Measurements from ENCODE around the gene KRT16. TPM values are rescaled to one million over a fixed set of nuclear protein-coding genes. Genes with fewer than 3 reads are reported as not detected.
"Not testable (repeated sequence)": the region's sequence is repeated elsewhere in the genome, so short reads cannot be mapped to it uniquely, and the experiment has no call there.

Gene KRT16
- polyA plus RNA-seq, 4 donors = 0.09 TPM; not detected in 3

DNA sequence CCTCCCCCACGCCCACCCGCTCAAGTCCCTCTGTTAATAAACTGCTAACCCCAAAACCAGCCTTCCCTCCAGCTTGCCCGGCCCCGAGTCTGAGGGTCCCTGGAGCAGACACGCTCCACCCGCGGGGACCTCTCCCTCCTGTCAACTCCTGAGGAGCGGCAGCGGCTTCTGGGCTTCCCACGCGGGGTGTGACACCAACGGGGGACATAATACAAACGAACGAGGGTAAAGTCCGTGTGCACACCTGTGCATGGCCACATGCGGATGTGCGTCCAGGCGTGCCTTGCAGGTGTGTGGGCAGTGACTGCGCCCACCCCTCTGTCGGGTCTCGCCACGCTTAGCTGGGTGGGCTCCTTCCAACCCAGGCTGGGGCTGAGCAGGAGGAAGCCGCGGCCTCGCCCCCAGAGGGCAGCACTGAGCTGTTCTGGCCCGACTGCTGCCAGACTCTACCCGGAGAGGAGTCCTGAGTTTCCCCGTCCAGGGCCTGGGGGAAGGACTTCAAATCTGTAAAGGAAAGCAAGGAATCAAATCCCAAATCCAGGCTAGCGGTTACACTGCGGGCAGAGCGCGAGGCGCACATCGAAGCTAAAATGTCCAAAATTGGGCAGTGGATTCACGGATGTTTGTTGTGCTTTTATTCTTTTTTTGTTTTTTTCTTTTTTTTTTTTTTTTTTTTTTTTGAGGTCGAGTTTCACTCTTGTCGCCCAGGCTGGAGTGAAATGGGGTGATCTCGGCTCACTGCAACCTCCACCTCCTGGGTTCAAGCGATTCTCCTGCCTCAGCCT lies 36.0 kb upstream of the KRT16 start:
- DNase-seq (ENCODE audit: low read depth in 4 of 4, low spot score in 3 of 4) = peak; percentile 75 to 82 (median 81)

DNA sequence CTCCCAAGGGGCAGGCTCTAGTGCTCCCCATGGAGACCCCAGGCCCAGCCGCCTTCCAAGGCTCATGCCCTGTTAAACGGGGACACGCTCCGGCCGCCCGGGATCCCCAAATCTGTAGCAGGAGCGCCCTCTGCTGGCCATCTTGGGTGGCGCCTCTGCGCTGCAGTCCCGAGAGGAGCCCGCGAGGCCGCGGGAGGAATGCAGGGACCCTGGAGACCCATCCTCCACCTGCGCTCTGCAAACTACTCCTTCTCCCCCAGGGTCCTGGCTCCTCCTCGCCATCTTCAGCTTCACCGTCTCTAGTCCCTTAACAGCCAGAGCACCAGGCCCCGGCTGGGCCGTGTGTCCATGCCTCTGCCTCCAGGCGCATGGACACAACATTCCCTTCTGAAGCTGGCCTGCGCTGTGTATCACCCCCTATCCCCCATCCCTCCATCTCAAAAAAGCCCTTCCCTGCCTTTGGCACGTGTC lies 35.4 kb upstream of the KRT16 start:
- DNase-seq (ENCODE audit: low read depth in 4 of 4, low spot score in 3 of 4) = peak in 3 of 4 donors; percentile 67 to 85 (median 77)

DNA sequence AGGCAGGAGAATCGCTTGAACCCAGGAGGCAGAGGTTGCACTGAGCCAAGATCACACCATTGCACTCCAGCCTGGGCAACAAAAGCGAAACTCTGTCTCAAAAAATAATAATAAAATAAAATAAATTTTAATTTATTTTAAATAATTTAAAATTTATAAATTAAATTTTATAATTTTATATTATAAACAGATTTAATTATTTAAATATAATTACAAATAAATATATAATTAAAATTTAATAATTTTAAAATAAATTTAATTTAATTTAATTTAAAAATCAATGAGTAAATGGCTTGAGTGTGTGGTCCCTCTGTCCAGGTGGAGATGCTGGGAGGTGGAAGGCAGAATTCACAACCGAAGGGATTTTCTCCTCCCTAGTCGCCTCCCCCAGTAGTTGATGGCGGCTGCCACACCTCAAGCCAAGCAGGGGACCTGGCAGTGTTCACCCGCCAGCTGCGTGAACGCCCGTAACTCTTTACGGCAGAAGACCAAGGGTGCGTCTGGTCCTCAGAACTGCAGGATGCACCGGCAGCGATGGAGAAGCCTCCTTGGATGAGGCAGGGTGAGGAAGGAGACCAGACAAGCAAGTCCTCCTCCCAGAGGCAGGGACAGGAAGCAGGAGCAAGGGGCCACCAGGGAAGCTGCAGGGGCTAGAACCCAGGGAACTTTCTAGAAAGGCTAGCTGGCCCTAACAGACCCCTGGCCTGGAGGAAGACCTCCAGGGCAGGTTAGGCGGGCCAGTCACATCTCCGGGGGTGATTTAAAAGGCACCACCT lies 34.7 kb upstream of the KRT16 start:
- DNase-seq (ENCODE audit: low read depth in 4 of 4, low spot score in 3 of 4) = no peak

DNA sequence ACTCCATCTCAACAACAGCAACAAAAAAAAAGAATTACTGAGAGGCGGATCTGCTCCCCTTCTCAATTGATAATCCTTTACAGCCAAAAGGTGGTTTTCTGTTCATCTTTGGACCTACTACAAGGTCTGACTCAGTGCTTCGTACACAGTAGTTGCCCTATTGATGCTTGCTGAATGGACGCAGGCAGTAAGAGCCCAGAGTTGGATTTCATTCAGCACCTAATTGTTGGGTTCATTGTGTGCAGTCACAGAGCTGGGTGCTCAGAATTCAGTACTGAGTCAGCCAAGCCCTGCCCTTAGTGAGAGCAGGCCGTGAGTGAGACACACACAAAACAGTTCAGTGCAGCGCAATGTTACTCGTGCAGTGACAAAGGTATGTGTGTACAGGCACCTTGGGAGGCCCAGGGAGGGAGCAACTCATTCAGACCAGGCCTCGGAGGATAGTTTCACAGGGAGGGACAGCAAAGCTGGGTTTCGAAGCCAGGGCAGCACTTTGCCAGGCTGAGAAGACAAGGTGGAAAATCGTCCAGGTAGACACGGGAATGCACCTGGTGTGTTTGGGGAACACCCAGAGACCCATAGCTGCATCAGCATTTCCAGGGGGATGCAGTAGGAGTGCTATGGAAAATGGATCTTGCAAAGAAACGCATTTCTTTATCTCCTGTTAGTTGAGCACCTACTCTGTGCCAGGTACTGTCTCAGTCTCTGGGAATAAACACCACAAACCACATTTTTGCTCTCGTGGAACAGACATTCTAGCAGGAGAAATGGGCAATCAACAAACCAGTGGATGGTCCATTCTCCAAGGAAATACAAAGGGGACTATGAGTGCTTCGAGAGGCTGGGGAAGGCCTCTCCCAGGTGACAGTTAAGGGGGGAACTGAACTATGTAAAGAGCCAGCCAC lies 29.9 kb upstream of the KRT16 start:
- DNase-seq (ENCODE audit: low read depth in 4 of 4, low spot score in 3 of 4) = no peak

DNA sequence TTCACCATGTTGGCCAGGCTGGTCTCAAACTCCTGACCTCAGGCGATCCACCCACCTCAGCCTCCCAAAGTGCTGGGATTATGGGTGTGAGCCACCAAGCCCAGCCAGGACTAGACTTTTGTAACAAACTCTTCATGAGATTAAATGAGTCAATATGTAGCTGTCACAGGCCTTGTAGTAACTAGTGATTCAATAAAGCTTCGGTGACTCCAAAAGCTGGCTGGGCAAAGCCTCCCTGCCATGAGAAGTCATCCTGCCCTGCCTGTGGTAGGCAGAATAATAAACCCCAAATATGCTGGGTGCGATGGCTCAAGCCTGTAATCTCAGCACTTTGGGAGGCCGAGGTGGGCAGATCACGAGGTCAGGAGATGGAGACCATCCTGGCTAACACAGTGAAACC lies 28.0 kb upstream of the KRT16 start:
- not testable (repeated sequence) for DNase-seq (ENCODE audit: low read depth in 4 of 4, low spot score in 3 of 4)

DNA sequence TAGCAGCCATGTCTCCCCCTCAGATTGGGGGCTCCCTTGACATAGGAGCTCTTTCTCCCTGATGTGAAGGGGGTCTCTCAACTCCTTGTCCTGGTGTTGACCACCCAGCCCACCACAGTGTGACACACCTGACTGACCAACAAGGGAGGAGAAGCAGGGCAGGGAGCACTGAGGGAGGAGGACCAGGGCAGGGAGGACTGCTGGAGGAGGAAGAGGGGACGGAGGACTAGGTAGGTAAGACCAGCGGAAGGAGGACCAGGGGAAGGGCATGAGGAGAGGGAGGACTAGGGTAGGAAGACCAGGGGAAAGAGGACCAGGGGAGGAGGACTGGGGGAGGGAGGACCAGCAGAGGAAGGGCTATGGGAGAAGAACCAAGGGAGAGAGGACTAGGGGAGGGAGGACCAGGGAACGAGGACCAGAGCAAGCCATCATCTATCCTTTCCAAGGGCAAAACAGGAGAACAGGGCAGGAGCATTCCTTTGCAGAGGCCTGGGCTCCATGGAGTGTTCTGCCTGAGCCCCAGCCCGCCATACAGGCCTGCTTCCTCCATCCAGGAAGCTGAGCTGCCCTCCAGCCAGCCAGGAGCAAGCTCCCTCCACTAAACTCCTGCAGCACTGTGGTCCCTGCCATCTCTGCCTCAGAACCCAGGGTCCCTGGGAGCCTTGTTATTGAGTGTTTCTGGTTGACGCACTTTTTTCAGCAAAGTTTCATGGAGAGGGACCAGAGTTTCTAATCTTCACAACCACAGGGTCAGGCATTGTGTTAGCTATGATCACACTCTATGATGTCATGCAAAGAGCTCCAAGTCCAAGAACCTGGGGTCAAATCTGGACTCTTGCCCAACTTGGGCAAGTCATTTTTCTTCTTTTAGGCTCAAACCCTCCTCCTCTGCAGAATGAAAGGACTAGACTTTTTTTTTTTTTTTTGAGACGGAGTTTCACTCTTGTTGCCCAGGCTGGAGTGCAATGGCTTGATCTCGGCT lies 27.2 kb upstream of the KRT16 start:
- DNase-seq (ENCODE audit: low read depth in 4 of 4, low spot score in 3 of 4) = no peak

DNA sequence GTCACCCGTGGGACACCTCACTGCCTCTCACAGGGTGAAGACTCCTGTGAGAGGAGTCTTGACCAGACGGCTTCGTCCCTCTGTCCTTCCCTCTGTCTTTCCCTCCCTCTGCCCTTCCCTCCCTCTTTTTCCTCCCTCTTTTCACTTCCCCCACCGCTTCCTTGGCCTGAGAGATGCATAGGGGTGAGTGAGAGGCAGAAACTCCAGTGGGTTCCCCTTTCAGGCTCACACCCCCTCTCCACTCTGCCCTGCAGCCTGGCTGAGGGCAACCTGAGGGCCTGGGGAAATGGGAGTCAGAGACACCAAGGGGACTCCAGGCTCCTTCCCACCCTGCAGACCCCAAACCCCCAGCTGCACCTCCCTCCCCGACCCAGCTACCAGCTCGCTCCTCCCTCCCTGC lies 26.4 kb upstream of the KRT16 start:
- no peak for DNase-seq (ENCODE audit: low read depth in 4 of 4, low spot score in 3 of 4)

DNA sequence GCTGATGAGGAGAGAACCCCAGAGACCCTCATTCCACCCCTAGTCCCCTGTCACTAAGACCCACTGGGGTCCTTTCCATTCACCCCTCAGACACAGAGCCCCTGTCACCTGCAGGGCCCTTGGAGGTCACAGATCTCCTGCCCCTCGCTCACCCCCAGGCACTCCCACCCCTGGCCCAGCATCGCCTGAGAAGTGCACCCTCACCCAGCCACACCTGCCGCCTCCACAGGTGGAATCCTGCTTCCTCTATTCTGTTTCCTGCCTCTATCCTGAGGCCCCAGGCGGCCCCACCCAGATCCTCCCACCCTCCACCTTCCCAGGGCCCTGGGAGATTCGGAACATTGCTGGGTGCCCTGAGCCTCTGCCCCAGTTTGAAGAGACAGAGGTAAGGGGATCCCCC lies 25.6 kb upstream of the KRT16 start:
- DNase-seq (ENCODE audit: low read depth in 4 of 4, low spot score in 3 of 4) = no peak

DNA sequence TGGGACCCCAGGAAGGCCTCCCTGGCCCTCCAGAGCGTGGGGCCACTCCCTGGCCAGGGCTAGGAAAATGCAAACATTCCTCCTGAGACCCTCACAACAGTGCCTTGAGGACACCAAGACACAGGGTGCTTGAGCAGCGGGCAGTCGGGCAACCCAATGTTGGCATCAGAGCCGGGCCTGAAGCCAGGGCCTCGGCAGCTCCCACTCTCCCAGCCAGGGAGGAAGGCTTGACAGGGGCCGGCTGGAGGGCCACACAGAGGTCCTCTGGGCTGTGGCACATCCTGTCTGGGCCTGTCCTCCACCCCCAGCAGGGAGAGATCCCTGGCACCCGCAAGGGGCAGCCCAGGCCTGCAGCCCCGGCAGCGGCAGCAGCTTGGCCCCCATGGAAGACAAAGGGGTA lies 24.1 kb upstream of the KRT16 start:
- DNase-seq (ENCODE audit: low read depth in 4 of 4, low spot score in 3 of 4) = no peak

DNA sequence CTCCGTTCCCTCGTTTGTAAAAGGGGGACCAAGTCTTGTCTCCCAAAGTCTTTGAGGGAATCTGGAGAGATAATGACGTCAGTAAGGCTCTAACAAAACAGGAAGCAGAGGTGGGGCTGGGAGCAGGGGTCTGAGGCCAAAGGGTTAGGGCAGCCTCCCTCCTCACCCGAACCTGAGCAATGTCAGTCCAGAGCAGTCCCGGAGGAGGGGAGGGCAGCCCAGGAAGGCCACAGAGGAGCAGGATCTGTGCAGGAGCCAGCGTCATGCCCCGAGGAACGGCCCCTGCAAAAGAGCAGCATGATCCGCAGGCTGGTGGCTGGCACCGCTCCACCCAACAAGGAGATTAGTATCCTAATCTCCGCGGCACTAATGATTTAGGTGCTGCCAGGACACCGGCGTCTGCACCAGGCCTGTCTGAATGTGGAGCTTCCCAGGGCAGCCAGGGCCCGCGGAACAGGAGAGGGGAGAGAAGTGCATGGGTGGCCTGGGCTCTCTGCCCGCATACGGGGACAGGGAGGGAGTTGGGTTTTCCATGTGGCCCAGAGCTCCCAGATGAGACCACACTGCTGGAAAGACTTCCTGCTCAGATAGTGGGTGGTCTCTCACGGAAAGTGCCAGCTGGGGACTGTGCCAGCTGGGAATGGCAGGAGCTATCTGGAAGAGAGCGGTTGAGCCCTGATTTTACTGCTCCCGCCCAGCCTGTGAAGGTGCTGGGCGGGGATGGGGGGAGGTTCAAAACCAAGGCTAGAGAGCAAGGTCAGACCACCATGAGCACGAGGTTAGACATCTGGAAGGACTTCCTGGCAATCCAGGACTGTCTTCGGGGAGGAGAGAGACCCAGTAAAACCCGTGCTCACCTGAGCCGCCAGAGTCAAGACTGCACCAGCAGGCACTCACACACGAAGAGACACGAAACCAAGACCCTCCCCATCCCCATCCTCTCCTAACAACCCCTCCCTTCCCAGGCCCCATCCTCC lies 22.8 kb upstream of the KRT16 start:
- no peak for DNase-seq (ENCODE audit: low read depth in 4 of 4, low spot score in 3 of 4)

DNA sequence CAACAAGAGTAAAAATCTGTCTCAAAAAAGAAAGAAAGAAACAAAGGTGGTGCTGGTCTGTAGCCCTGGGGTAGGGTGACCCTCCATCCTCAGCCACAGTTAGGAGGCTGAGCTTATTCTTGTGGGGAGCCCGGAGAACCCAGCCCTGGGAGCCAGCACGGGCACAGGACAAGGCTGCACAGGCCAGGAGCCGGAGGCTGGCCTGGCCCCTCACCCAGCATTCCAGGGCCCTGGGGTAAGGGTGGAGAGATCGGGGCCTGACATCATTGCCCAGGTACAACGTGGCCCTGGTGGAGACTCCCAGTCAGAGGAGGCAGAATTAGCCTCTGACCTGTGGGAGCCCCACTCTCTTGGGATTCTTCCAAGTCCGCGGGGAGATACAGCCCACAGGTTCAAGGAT lies 22.1 kb upstream of the KRT16 start:
- DNase-seq (ENCODE audit: low read depth in 4 of 4, low spot score in 3 of 4) = no peak

DNA sequence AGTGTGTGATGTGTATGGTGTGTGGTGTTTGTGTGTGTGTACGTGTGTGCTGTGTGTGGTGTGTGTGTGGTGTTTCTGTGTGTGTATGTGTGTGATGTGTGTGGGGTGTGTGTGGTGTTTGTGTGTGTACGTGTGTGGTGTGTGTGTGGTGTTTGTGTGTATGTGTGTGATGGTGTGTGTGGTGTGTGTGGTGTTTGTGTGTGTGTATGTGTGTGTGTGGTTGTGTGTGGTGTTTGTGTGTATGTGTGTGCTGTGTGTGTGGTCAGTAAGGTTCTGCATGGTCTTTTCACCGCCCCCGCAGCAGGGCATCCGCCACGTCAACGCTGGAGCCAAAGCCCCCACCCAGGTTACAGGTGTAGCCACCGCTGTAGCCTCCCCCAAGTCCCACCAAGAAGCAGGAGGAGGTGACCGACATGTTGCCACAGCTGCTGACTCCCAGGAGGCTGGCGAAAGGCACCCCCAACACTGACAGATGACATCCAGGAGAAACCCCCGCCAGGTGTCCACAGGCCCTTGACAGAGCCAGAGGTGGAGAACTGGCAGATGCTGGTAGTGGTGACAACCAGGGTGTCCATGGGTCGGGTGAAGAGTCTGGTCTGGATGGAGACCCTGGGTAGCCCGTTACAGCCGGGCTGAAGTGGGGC lies 21.1 kb upstream of the KRT16 start:
- no peak for DNase-seq (ENCODE audit: low read depth in 4 of 4, low spot score in 3 of 4)

DNA sequence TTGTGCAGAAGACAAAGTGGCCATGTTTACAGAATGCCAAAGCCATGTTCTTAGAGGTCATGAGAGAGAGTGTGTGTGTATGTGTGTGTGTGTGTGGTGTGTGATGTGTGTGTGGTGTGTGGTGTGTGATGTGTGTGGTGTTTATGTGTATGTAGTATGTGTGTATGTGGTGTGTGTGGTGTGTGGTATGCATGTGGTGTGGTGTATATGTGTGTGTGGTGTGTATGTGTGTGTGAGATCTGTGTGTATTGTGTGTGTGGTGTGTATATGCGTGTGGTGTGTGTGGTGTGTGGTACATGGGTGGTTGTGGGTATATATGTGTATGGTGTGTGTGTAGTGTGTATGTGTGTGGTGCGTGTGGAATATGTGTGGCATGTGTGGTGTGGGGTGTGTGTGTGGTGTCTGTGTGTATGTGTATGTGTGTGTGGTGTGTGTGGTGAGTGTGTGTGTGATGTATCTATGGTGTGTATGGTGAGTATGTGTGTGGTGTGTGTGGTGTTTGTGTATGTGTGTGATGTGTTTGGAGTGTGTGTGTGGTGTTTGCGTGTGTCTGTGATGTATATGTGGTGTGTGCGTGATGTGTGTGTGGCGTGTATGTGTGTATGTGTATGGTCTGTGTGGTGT lies 20.0 kb upstream of the KRT16 start:
- DNase-seq (ENCODE audit: low read depth in 4 of 4, low spot score in 3 of 4) = no peak

DNA sequence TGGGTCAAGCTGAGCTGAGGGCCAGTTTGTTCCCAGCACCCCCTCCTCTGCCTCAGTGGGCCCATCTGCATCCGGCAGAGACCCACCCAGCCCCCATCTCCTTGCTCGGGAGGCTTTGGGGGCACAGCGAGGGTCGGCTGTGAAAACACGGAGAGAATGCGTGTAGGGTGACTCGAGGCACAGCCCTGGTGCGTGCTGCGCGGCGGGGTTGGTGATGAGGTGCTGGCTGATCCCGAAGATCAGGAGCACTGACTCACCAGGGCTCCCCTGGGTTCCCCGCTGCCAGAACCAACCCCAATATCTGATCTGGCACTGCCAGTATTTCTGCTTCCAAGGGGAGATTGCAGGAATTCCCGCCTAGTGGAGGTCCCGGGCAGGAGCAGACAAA lies 19.3 kb upstream of the KRT16 start:
- no peak for DNase-seq (ENCODE audit: low read depth in 4 of 4, low spot score in 3 of 4)

DNA sequence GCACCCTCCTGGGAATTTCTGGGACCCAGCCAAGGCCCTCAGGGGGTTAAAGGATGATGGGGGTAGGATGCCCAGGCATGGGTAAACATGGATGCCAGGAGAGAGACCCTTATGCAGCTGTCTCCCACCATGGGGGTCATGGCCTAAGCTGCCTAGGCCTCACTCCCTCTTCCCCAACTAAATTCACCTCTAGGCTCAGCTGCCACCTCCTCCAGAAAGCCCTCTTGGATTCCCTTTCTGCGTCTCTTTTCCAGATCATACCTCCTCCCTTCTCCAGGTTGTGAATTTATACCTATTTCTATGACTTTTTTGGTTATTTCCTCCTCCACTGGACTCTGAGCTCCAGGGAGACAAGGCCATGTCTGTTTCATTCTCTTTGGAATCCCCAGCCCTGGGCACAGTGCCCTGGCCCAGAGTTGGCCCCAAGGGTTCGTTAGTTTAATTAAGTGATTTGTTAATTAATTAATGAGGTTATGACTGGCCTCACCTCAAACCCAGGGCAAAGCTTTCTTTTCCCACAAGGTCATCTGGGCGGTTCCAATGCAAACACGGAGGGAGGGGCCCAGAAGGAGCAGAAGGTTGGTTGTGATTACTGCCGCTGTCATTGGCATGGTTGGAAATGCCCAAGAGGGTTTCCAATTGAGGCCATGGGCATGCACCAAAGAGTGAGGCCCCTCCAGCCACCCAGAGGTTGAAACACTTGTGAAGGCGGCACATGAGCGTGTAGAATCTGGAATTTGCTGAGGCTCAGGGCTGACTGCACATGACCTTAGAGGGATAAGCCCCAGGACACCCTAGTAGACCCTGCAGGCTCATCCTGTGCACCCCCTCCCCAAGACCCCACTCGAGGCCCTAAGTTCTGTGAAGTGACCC lies 18.7 kb upstream of the KRT16 start:
- no peak for DNase-seq (ENCODE audit: low read depth in 4 of 4, low spot score in 3 of 4)

DNA sequence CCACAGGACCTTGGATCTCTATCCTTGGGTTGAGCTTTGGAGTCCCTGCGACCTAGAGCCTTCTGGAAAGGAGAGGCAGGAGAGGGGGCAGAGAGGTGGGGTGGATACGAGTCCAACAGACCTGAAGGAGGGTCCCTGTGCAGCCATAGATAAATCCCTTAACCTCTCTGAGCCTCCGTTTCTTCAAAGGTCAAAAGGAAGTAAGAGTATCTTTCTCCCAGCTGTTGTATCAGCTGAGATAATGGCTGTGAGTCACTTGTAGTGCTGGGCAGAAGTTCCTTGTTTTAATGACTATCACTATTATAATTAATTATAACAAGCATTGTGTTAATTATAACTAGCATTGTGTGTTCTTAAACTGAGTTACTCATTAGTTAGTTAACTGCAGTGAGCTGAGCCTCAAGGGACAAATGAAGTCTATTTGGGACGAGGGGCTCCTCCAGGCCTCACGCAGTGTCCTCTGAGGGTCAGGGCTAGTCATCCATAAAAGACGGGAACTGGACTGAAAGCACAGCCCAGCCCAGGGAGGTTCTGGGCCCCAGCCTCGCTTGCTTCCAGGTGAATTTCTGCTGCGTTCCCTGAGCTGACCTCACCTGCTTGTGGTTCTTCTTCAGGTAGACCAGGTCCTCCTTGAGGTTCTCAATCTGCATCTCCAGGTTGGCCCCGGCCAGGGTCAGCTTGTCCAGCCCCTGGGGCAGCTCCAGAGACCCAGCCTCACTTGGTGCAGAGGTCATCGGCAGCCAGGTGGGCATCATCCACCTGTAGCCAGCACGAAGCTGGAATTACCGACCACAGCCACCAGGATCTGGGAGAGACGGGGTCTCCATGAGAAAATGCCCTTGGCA lies 17.5 kb upstream of the KRT16 start:
- DNase-seq (ENCODE audit: low read depth in 4 of 4, low spot score in 3 of 4) = no peak
